ENCODE results near the gene NEO1.

Gene NEO1

DNA sequence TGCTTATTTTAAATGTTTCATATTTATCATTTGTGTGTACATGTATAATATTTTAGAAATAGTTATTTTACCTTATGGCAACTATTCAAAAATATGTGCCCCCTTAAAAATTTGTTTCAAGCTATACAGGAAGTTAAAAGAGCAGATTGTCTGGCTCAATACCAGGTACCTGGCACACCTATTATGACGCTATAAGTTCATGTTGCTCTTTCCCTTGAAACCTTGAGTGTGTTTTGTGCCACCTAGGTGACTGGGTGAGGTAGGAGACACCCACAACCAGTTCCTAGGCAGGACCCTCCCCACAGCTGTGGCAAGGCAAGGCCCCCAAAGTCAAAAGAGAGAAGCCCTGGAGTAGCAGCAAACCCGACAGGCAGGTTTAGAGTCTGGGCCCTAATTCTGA, 20.6 kb upstream of the NEO1 start:
- TF ChIP-seq, protein P1, sequence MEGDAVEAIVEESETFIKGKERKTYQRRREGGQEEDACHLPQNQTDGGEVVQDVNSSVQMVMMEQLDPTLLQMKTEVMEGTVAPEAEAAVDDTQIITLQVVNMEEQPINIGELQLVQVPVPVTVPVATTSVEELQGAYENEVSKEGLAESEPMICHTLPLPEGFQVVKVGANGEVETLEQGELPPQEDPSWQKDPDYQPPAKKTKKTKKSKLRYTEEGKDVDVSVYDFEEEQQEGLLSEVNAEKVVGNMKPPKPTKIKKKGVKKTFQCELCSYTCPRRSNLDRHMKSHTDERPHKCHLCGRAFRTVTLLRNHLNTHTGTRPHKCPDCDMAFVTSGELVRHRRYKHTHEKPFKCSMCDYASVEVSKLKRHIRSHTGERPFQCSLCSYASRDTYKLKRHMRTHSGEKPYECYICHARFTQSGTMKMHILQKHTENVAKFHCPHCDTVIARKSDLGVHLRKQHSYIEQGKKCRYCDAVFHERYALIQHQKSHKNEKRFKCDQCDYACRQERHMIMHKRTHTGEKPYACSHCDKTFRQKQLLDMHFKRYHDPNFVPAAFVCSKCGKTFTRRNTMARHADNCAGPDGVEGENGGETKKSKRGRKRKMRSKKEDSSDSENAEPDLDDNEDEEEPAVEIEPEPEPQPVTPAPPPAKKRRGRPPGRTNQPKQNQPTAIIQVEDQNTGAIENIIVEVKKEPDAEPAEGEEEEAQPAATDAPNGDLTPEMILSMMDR (IDR thresholded peaks at IDR 0.05; ENCODE audit: extremely low read depth, missing control alignments): no peak
- no peak for DNase-seq (ENCODE audit: low spot score)

DNA sequence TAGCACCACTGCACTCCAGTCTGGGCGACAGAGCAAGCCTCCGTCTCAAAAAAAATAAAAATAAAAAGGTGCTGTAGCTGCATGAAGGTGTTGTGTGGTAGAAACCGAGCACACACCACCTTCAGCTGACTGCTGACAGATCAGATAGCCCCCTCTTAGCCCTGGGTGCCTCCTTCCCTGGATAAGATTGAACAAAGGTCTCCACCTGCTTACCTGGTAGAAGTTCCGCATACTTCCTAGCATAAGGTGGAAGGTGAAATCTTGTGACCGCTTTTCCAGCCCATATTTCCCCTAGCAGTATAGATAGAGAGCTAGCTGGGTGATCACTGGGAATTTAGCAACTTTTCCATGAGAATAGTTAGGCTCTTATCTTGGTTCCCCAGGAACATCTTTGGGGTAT, 18.7 kb upstream of the NEO1 start:
- DNase-seq (ENCODE audit: low spot score): no peak
- TF ChIP-seq, protein P1 (IDR thresholded peaks at IDR 0.05; ENCODE audit: extremely low read depth, missing control alignments): no peak

DNA sequence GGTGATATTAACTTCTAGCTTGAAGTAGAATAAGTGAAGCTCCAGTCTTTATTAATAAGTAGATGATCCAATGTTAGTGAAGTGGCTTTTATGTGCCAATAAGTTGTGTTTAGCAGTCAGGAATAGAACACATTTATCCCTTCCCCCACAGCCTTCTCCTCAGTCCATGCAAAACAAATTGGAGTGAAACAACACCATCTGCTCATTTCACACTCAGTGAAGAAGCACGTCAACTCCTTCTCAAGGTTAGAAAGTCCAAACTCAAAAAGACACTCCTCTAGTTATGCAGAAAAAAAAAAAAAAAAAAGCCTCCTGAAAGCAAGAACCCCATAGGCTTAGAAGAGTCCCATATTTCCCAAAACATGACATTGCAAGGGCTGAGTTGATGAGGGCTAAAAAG, 18.0 kb upstream of the NEO1 start:
- TF ChIP-seq, protein P1 (IDR thresholded peaks at IDR 0.05; ENCODE audit: extremely low read depth, missing control alignments): no peak
- DNase-seq (ENCODE audit: low spot score): no peak

DNA sequence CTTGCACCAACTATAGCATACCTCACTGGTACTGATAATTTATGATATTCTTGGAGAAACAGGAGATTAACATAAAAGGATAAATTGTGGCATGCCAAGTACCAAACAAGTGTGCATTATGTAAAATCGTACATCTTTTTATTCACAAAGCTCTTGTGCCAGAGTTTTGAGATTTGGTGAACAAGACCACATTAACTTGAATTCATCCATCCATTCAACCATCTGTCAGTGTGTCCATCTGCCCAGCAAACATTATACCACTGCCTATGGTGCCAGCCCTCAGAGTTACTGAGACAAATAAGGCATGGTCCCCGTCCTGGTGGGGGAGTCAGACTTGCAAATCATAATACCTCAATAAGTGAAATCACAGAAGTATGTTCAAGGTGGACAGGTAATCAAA, 17.0 kb upstream of the NEO1 start:
- no peak for DNase-seq (ENCODE audit: low spot score)
- TF ChIP-seq, protein P1 (IDR thresholded peaks at IDR 0.05; ENCODE audit: extremely low read depth, missing control alignments): no peak

DNA sequence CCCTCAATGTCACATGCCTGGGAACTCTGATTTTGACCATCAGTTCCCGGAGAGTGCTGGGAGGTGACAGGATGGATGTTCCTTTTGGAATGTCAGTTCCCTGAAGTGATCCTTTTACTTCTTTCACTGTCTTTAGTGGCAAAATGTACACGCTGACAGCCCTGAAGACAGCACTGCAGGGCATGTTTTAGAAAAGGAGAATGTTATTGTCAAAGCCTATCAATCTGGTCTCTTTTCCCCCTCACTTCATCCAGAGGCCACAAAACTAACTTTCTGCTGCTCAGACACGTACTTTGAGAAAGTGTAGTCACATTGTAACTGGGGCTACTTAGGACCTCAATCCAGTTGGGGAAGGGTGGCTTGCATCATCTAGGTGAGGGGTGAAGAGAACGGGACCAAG, 14.0 kb upstream of the NEO1 start:
- no peak for DNase-seq (ENCODE audit: low spot score)
- TF ChIP-seq, protein P1 (IDR thresholded peaks at IDR 0.05; ENCODE audit: extremely low read depth, missing control alignments): no peak

DNA sequence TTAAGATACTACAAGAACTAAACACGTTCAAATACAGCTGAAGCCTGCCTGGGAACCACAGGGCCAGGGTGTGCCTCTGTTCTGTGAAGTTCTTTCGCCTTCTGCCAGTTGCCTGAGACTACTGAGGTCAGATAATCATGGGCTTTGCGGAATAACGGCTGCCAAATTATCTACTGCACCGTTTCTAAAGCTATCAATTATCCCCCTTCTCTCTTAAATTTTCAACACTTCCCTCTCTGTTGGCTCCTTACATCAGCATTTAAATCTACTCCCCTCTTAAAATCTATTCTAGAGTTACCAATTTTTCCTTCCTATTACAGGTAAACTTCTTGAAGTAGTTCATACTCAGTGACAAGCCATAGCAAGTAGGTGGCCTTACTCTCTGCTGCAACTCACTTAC, 6.2 kb upstream of the NEO1 start:
- DNase-seq (ENCODE audit: low spot score): no peak
- TF ChIP-seq, protein P1 (IDR thresholded peaks at IDR 0.05; ENCODE audit: extremely low read depth, missing control alignments): no peak

DNA sequence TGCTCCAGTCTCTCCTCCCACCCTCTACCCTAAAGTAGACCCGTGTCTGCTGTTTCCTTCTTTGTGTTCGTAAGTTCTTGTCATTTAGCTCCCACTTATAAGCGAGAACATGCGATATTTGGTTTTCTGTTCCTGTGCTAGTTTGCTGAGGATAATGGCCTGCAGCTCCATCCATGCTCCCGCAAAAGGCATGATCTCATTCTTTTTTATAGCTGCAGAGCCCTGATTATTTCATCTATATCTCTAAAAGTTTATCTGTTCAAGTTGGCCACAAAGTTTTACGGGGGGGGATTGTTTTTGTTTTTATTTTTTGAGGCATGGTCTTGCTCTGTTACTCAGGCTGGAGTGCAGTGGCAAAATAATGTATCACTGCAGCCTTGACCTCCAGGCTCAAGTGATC, 4.4 kb upstream of the NEO1 start:
- TF ChIP-seq, protein P1 (IDR thresholded peaks at IDR 0.05; ENCODE audit: extremely low read depth, missing control alignments): no peak
- no peak for DNase-seq (ENCODE audit: low spot score)

Measured in GM20000 (cell line).